Ureter (tissue), 1 donor: ENCODE data around the gene TMEM163. TPM values are rescaled to one million over a fixed set of nuclear protein-coding genes. Genes with fewer than 3 reads are reported as not detected.
"Not testable (repeated sequence)": the region's sequence is repeated elsewhere in the genome, so short reads cannot be mapped to it uniquely, and the experiment has no call there.

Source experiments
- DNase-seq: peaks from one replicate; pipeline ENCODE4 v3.0.0-alpha.2; 2020; ENCODE audit warnings: low spot score
- total RNA-seq: library from RNA; stranded (reverse); gene quantifications from one replicate; pipeline ENCODE4 v1.2.4, GENCODE V29; 2023
- donor health status: DM: yes; HTN: yes; CAD: no.

Gene TMEM163
- total RNA-seq, result 10.1 TPM

- DNase-seq, result no peak
Measured at GRCh38 chr2:134718817-134719814, at the start of gene TMEM163. TSS of gene TMEM163 (minus strand) at chr2:134719000.

DNA sequence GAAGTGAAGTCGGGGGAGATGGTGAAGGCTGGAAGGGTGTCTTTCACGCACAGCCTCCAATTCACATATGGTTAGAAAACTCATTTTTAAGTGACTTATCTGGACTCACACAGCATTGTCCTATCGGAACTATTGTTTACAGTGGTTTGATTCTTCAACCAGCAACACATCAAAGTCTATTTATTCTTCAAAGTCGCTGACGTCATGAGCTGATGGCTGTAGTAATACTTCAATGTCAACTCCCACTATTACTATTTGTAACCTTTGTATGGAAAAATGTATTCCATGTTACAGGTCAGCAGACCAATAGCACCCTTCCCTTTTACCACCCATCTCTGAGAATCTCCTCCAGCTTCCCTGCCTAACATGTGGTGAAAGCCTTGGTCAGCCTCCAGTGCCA lies 47.8 kb upstream of the TMEM163 start:
- no peak for DNase-seq

DNA sequence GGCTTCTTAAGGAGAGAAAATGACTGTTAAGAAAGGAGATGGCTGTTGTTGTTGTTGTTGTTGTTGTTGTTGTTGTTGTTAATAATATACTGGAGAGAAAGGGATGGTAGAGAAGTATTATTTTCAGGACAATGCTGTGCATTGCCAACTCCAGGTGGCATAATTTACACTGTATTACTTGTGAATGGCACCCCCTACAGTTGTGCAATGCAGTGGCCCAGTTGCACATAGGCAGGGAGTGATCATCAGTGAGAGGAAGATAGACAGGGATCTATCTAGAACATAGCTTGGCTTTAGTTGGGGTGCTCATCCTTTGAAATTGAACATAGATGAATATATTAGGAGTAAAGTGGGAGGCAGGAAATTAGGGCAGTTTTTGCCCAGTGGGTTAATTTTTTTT lies 47.2 kb upstream of the TMEM163 start:
- no peak for DNase-seq

GRCh38 chr2:134764164-134764563 lies 45.4 kb upstream of the TMEM163 start:
- no peak for DNase-seq

GRCh38 chr2:134763164-134763710 lies 44.4 kb upstream of the TMEM163 start:
- DNase-seq, result no peak

DNA sequence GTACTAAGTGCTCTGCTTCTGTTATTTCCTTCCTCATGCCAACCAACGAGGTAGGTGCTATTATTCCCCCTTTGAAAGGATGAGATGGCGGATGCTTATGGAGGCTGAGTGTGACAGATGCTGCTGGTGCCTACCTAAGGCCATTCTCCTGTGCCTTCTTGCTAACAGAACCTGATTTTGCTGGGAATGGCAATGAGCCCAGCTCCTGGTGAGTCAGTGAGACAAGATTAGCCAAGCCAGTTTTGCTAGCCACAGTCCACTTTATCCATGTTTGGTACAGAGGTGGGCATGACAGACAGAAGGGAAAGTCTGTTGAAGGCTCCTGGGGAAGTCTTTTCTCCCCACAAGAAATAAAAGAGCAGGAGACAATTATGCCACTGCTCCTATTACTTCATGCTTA lies 43.7 kb upstream of the TMEM163 start:
- DNase-seq, result no peak

DNA sequence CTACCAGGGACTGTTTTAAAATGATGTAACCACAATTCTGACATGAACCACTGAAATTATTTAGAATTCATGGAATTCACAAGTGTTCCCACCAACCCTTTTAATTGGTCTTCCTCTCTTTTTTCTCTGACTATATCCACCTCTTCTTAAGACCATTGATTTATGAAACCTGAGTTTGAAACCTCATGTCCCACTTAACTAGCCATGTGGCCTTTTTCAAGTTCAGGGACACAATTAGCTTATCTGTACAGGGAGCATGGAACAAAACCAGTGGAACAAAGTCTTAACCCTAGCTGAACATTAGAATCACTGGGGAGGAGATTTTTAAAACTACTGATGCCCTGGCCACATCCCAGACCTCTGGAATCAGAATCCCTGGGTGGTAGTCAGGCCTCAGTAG lies 41.6 kb upstream of the TMEM163 start:
- DNase-seq, result no peak

GRCh38 chr2:134758633-134759032 lies 39.8 kb upstream of the TMEM163 start:
- DNase-seq, result no peak

DNA sequence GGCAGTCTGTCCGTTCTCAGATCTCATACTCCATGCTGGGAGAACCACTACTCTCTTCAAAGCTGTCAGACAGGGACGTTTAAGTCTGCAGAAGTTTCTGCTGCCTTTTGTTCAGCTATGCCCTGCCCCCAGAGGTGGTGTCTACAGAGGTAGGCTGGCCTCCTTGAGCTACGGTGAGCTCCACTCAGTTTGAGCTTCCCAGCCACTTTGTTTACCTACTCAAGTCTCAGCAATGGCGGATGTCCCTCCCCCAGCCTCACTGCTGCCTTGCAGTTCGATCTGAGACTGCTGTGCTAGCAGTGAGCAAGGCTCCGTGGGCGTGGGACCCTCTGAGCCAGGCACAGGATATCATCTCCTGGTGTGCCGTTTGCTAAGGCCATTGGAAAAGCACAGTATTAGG lies 33.2 kb upstream of the TMEM163 start:
- not testable (repeated sequence) for DNase-seq

GRCh38 chr2:134745546-134745945 lies 26.7 kb upstream of the TMEM163 start:
- no peak for DNase-seq

DNA sequence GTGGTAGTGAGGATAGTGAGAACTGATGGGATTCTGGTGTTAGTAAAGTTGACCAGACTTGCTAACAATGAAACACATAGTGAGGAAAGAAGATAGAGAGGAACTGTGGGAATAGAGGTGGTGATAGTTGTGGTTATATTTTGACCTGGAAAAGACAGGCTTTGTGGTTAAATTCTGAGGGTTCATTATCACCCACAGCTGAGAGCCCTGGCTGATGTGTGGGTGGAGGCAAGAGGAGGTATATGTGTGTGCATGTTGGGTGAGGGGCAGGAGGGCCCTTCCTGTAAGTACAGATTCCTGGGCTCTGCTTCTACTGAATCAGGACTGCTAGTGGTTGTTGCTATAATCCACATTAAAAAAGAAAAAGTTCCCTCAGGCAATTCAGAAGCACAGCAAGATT lies 26.2 kb upstream of the TMEM163 start:
- no peak for DNase-seq

- no peak for DNase-seq
Measured at GRCh38 chr2:134739879-134740301, 21.1 kb upstream of the TMEM163 start.

DNA sequence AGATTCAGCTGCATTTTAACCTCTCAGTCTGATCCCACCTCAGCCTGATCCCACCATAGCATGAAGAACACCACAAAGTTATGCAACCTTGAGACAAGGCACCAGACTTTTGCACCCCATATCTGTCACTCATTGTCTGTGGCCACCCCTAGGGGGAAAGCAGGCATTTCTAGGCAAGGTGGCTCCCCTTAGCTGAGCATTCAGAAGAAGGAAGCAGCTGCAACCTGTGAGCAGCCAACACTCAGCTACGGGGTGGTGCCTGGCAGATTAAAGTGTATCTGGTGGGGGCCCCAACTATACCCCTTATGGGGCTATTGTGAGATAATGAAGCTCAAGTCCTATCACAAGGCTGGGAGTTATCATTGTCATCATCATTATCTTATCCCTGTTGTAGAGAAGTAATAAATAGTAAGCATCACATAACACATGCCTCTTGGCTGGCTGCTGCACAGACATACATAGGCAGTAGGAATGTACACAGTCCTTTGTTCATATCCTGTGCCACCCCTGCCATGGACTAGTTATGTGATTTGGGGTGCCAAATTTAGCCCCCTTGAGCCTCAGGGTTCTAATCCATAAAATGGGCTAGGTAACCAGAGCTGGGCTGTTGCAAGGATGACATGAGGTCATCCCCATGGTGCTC lies 20.6 kb upstream of the TMEM163 start:
- no peak for DNase-seq

DNA sequence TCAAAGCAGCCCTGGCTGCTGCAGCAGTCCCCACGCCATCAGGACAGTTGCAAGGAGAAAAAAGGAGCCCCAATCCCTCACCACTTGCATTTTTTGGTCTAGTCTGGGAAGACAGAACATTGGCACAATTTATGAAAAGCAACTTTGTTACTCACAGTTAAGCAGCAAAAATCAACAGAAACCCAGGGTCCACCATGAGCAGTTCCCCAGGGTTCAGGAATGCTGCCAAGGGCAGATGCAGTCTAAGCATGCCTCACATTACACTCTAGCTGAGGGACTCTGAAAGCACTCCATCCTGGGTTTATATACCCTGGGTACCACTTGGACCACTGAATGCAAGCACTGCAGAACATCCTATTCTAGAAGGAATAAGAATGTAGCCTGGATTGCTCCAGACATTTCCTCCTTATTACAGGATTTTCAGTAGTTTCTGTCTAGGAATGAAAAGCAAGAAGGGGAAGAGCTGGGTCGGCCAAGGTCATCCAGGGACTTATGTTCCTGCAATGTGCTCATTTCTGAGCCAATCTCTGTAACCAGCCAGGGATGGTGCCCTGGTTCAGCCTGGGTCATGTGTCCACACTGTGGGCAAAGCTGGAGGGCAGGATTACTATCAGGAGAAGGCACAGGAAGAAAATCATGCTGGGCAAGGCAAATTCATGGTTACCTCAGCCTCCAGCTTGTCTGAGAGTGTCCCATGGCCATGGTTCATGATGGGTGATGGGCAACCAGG lies 19.5 kb upstream of the TMEM163 start:
- DNase-seq, result no peak

DNA sequence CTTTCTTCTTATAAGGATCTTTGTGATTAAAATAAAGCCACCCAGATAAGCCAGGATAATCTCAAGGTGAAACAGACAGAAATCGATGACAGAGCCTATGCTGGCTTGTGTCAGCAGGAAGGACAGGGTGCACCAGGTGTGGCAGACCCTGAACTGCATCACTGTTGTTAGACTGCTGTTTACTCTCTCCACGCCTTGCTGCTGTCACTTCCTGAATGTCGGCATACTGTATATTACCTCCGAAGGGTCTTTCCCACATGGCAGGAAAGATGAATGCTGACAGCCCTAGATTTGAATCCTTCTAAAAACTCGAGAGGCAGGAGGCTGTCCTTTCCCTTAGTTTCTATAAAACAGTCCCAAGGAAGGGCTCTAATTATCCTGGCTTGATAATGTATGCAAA lies 18.9 kb upstream of the TMEM163 start:
- DNase-seq, result no peak

DNA sequence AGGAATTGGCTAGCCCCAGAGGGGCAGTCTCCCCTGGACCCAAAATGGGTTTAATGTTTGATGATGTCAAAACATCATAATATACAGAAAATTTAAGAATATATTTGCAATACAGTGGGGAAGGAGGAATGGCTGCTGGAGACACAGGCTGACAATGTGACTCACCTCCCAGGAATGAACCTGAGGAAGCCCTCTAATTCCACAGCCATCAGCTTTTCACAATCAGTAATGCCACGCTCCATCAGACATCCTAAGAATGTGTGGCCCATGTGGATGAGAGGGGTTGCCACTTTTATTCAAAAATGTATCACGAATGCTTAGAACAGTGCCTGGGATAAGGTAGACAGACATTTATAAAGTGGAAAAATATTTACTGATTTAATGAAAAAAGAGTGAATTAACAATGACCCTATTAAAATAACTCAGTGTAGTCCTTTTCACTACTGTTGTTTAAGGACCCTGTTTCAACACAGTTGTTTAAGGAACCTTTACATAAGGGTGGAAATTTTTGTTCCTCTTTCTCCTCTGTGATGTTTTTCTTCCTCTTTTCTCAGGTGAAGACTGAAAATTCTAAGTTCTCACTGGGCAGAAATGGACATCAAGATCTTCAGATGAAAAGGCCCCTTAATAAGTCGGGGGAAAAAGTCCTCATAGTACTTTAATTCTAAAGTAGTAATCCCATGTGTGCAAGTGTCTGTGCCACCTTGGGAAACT lies 17.5 kb upstream of the TMEM163 start:
- DNase-seq, result no peak

DNA sequence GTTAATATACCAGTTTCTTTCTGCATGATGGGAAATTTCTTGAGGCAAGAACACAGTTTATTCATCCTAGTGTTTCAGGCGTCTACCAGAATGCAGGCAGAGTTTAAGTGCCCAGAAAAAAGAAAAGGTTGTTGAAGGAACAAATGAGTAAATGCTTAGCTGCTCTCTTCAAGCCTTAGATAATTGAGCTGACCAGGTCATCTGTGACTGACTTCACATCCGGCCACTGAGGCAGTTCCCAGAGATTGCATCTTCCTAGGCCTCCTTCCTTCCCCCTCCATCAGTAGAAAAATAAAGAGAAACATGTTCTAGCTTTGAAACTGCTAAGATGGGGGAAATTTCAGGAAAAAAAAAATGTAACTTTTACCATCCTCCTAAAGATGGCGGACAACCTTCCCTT lies 9.4 kb upstream of the TMEM163 start:
- DNase-seq, result no peak

DNA sequence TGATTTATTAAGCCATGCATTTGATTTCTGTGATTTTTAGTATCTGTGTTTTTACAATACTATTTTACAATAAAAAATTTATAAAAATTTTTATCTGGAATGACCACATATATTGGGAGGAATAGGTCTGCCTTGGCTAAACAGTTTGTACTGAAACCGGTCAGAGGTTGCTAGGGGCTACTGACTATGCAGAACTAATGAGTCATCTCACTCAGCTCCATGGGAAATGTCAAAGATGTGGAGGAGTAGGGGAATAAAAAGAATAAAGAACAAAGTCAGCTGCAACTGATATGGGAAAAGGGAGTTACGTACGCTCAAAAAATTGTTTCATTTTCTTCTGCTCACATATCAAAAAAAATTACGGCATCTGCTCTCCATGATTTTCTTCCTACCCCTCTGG lies 8.6 kb upstream of the TMEM163 start:
- no peak for DNase-seq

- DNase-seq, result no peak
Measured at GRCh38 chr2:134726645-134727044, 7.8 kb upstream of the TMEM163 start.

GRCh38 chr2:134725876-134726275 lies 7.1 kb upstream of the TMEM163 start:
- no peak for DNase-seq

DNA sequence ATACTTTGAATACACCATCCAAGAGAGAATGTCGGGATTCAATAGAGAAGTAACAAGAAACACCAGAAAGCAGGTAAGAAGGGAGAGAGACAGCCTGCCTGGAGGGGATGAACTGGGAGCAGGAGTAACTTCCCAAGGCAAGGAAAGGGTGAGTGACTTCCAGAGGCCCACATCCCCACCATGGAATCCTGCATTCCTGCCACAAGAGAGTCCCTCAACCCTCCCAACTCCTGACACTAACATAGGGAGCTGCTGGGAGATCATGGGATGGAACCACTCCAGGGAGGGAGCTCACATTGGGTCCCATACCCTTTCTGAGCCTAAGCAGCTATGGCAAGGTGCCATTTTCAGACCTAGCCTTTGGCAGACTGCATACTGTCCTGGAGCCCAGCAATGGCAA lies 5.5 kb upstream of the TMEM163 start:
- DNase-seq, result no peak
